GM12873 (cell line): Measurements from ENCODE around the gene FYB1.

ENCODE experiments used
- CTCF ChIP-seq: IDR thresholded peaks from 2 replicates; pipeline ENCODE4 v1.5.1; 2012; ENCODE audit warnings: low read depth, mild to moderate bottlenecking, moderate library complexity, low read length, control low read depth; ENCODE audit not compliant: insufficient read depth; ENCODE audit errors: missing control alignments

The FYB1 gene

GRCh38 chr5:39148983-39149534 is 70.3 kb downstream of the FYB1 start:
- no peak for TF ChIP-seq CTCF

- no peak for TF ChIP-seq CTCF
Observed at GRCh38 chr5:39146831-39147540, 72.4 kb downstream of the FYB1 start.

GRCh38 chr5:39143151-39143860 is 76.1 kb downstream of the FYB1 start:
- TF ChIP-seq CTCF, result no peak

GRCh38 chr5:39140558-39141168 is 78.7 kb downstream of the FYB1 start:
- TF ChIP-seq CTCF, result no peak

GRCh38 chr5:39138892-39139291 is 80.5 kb downstream of the FYB1 start:
- no peak for TF ChIP-seq CTCF

- TF ChIP-seq CTCF, result no peak
Observed at GRCh38 chr5:39137819-39138451, 81.4 kb downstream of the FYB1 start.

GRCh38 chr5:39137391-39137790 is 82.0 kb downstream of the FYB1 start:
- no peak for TF ChIP-seq CTCF
